HG02588 (cell line): ENCODE measurements around the gene CABP7.

Source experiments
- ATAC-seq: cut with Tn5 transposase; IDR thresholded peaks from one replicate; pipeline ENCODE4 v1.9.1; 2021; ENCODE audit warnings: mild to moderate bottlenecking, moderate library complexity; ENCODE audit not compliant: unreplicated experiment

CABP7 gene

GRCh38 chr22:29719899-29720645 is at the start of gene CABP7:
TSS of gene CABP7 (plus strand) at chr22:29720003. CDS start at chr22:29720425, 422 bp downstream.
- ATAC-seq: no peak

- no peak for ATAC-seq
Measured at GRCh38 chr22:29670626-29671025, 49.2 kb upstream of the CABP7 start.

- ATAC-seq: no peak
Measured at GRCh38 chr22:29673361-29674066, 46.3 kb upstream of the CABP7 start.

- ATAC-seq: no peak
Measured at GRCh38 chr22:29674121-29674520, 45.7 kb upstream of the CABP7 start.

- ATAC-seq: no peak
Measured at GRCh38 chr22:29679316-29679715, 40.5 kb upstream of the CABP7 start.

- ATAC-seq: no peak
Measured at GRCh38 chr22:29683536-29683935, 36.3 kb upstream of the CABP7 start.

- ATAC-seq: no peak
Measured at GRCh38 chr22:29684244-29684643, 35.6 kb upstream of the CABP7 start.

- ATAC-seq: no peak
Measured at GRCh38 chr22:29689206-29689879, 30.5 kb upstream of the CABP7 start.

GRCh38 chr22:29689880-29690213 is 30.0 kb upstream of the CABP7 start:
- no peak for ATAC-seq

GRCh38 chr22:29690476-29690875 is 29.3 kb upstream of the CABP7 start:
- no peak for ATAC-seq

GRCh38 chr22:29691636-29692326 is 28.0 kb upstream of the CABP7 start:
- no peak for ATAC-seq

GRCh38 chr22:29692327-29692640 is 27.5 kb upstream of the CABP7 start:
- ATAC-seq: no peak

GRCh38 chr22:29693161-29693560 is 26.6 kb upstream of the CABP7 start:
- no peak for ATAC-seq

GRCh38 chr22:29693671-29694070 is 26.1 kb upstream of the CABP7 start:
- no peak for ATAC-seq

GRCh38 chr22:29695129-29695926 is 24.5 kb upstream of the CABP7 start:
- no peak for ATAC-seq

- no peak for ATAC-seq
Measured at GRCh38 chr22:29697853-29698598, 21.8 kb upstream of the CABP7 start.

GRCh38 chr22:29700206-29700899 is 19.4 kb upstream of the CABP7 start:
- ATAC-seq: no peak

GRCh38 chr22:29700900-29701154 is 19.0 kb upstream of the CABP7 start:
- no peak for ATAC-seq

GRCh38 chr22:29701155-29701999 is 18.4 kb upstream of the CABP7 start:
- no peak for ATAC-seq
